Measurements from ENCODE around the gene TRIM27. TPM values are rescaled to one million over a fixed set of nuclear protein-coding genes. Genes with fewer than 3 reads are reported as not detected.

The TRIM27 gene
- total and polyA plus RNA-seq, 2 experiments from 2014 or later, result 57.0 to 60.8 TPM

- 40% methylated on average over 25 of the region's 25 CpGs for WGBS (ENCODE audit: low lambda C conversion rate, missing lambda C conversion rate)
- Histone ChIP-seq H3K4me1 (ENCODE audit: insufficient read depth) (peaks cover 7% of the 10 kb centered on the region), H3K36me3 (replicated peaks; ENCODE audit: insufficient read depth, low read depth) (no peaks in the 10 kb centered on the region), H3K9me3 (ENCODE audit: low read depth) (no peaks in the 10 kb centered on the region), H4K20me1 (ENCODE audit: insufficient read depth, poor library complexity, severe bottlenecking) (no peaks in the 10 kb centered on the region), H3K9me2 (replicated peaks; ENCODE audit: insufficient read depth) (no peaks in the 10 kb centered on the region), H2AFZ (peak overlapping the region; percentile 92), H3K4me2 (peak overlapping the region; percentile 83), H3K4me3 (peak overlapping the region; percentile 70), H3K27ac (peak overlapping the region; percentile 74), H3K79me2 (no peaks in the 10 kb centered on the region), H3K27me3 (no peaks in the 10 kb centered on the region)
- no peak for DNase-seq (ENCODE audit: low spot score)
- TF ChIP-seq, protein P1, sequence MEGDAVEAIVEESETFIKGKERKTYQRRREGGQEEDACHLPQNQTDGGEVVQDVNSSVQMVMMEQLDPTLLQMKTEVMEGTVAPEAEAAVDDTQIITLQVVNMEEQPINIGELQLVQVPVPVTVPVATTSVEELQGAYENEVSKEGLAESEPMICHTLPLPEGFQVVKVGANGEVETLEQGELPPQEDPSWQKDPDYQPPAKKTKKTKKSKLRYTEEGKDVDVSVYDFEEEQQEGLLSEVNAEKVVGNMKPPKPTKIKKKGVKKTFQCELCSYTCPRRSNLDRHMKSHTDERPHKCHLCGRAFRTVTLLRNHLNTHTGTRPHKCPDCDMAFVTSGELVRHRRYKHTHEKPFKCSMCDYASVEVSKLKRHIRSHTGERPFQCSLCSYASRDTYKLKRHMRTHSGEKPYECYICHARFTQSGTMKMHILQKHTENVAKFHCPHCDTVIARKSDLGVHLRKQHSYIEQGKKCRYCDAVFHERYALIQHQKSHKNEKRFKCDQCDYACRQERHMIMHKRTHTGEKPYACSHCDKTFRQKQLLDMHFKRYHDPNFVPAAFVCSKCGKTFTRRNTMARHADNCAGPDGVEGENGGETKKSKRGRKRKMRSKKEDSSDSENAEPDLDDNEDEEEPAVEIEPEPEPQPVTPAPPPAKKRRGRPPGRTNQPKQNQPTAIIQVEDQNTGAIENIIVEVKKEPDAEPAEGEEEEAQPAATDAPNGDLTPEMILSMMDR (IDR thresholded peaks at IDR 0.05; ENCODE audit: poor library complexity), result peak; percentile 35
- no peak for TF ChIP-seq EZH2 (IDR thresholded peaks at IDR 0.05; ENCODE audit: borderline replicate concordance)
- no peak for TF ChIP-seq EZH2phosphoT487 (IDR thresholded peaks at IDR 0.05; ENCODE audit: low read depth, severe bottlenecking, unreplicated experiment)
Observed at GRCh38 chr6:28864326-28864923, 59.4 kb downstream of the TRIM27 start.

DNA sequence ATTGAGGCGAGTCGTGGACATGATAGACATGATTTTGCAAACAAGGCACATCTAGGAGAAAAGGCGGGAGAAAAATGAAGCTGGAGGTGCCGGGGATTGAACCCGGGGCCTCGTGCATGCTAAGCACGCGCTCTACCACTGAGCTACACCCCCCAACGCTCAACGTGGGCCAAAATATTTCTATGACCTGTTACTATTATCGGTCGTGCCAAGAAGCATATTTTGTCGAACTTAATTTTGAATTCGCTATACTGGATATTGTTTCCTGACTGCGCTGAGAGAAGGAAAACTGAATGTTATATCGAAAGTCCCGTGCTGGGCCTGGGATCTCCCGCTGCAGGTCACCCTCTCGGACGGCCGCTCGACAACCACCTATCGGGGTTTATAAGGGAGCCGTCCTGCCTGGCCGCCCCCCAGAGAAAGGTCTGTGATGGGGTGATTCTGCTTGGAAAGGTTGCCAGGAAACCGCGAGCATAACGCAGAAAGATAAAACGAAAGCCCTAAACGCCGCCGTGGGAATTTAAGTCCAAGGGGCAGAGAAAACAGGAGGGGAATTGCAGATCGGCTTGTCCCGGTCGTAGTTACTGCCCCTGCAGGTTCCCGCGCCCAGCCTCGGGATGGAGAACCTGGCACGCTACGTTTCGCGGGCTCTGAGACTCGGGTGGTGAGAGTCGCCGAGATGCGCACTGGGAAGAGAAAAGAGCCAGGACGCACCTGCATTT lies 60.0 kb downstream of the TRIM27 start:
- H3K4me1 ChIP-seq (ENCODE audit: insufficient read depth), result peaks cover 7% of the 10 kb centered on the region
- H3K36me3 ChIP-seq (replicated peaks; ENCODE audit: insufficient read depth, low read depth), result no peaks in the 10 kb centered on the region
- H2AFZ ChIP-seq, result peak overlapping the region; percentile 92
- DNase-seq (ENCODE audit: low spot score), result peak; percentile 84
- H3K79me2 ChIP-seq, result no peaks in the 10 kb centered on the region
- no peaks in the 10 kb centered on the region for H3K27me3 ChIP-seq
- no peaks in the 10 kb centered on the region for H3K9me3 ChIP-seq (ENCODE audit: low read depth)
- H3K9me2 ChIP-seq (replicated peaks; ENCODE audit: insufficient read depth), result no peaks in the 10 kb centered on the region
- no peak for TF ChIP-seq EZH2 (IDR thresholded peaks at IDR 0.05; ENCODE audit: borderline replicate concordance)
- TF ChIP-seq EZH2phosphoT487 (IDR thresholded peaks at IDR 0.05; ENCODE audit: low read depth, severe bottlenecking, unreplicated experiment), result no peak
- TF ChIP-seq, protein P1 (IDR thresholded peaks at IDR 0.05; ENCODE audit: poor library complexity), result no peak
- no peaks in the 10 kb centered on the region for H4K20me1 ChIP-seq (ENCODE audit: insufficient read depth, poor library complexity, severe bottlenecking)
- under 1% methylated on average over 46 of the region's 47 CpGs for WGBS (ENCODE audit: low lambda C conversion rate, missing lambda C conversion rate)
- peak overlapping the region; percentile 70 for H3K4me3 ChIP-seq
- peak overlapping the region; percentile 74 for H3K27ac ChIP-seq
- peak overlapping the region; percentile 83 for H3K4me2 ChIP-seq

- WGBS (ENCODE audit: low lambda C conversion rate, missing lambda C conversion rate), result 91% methylated on average over 10 of the region's 10 CpGs
- DNase-seq (ENCODE audit: low spot score), result no peak
Observed at GRCh38 chr6:28862077-28862476, 61.7 kb downstream of the TRIM27 start.

More at GRCh38 chr6:28862077-28862476, 61.7 kb downstream of the TRIM27 start:
- Histone ChIP-seq H2AFZ (no peak overlapping the region), H3K36me3 (replicated peaks; ENCODE audit: insufficient read depth, low read depth) (no peaks in the 10 kb centered on the region), H3K4me2 (no peak overlapping the region), H3K27ac (no peak overlapping the region), H3K4me1 (ENCODE audit: insufficient read depth) (peaks cover 5% of the 10 kb centered on the region), H4K20me1 (ENCODE audit: insufficient read depth, poor library complexity, severe bottlenecking) (no peaks in the 10 kb centered on the region), H3K79me2 (no peaks in the 10 kb centered on the region), H3K4me3 (no peak overlapping the region), H3K27me3 (no peaks in the 10 kb centered on the region), H3K9me3 (ENCODE audit: low read depth) (no peaks in the 10 kb centered on the region), H3K9me2 (replicated peaks; ENCODE audit: insufficient read depth) (no peaks in the 10 kb centered on the region)
- TF ChIP-seq, protein P1 (IDR thresholded peaks at IDR 0.05; ENCODE audit: poor library complexity), result no peak
- TF ChIP-seq EZH2phosphoT487 (IDR thresholded peaks at IDR 0.05; ENCODE audit: low read depth, severe bottlenecking, unreplicated experiment) (no peak), EZH2 (IDR thresholded peaks at IDR 0.05; ENCODE audit: borderline replicate concordance) (no peak)

All from hepatocyte (in vitro differentiated cells).